ENCODE data around the gene P2RX2. TPM values are rescaled to one million over a fixed set of nuclear protein-coding genes. Genes with fewer than 3 reads are reported as not detected.

P2RX2 gene
- total and polyA plus RNA-seq, 12 donors, result not detected

- intact Hi-C loops (cut with DNase I), result no loop called here
- peak overlapping the region; percentile 4 to 64 (median 54) for H3K4me3 ChIP-seq
- peaks cover 0 to 89% (median 50%) of the 10 kb centered on the region in 7 donors for H3K27me3 ChIP-seq
- WGBS, 2 donors, result 32 to 33% methylated on average over 60 to 67 of the region's 67 CpGs
- no peaks in the 10 kb centered on the region for H3K9me3 ChIP-seq
- peak; percentile 14 to 77 (median 48) for ATAC-seq
- DNase-seq, result no peak
- no peak for TF ChIP-seq CTCF (IDR thresholded peaks at IDR 0.05)
- no peaks in the 10 kb centered on the region for H3K36me3 ChIP-seq
- H3K27ac ChIP-seq, result peak overlapping the region; percentile 61 to 90 (median 87)
- peaks cover 0 to 47% (median 27%) of the 10 kb centered on the region in 9 donors for H3K4me1 ChIP-seq
These were observed 15.1 kb upstream of the P2RX2 start for GRCh38 chr12:132603240-132604150.

- intact Hi-C loops (cut with DNase I), result no loop called here
- H3K27ac ChIP-seq, result peak overlapping the region; percentile 61 to 90 (median 87)
- H3K4me1 ChIP-seq, result peaks cover 0 to 43% (median 27%) of the 10 kb centered on the region in 9 donors
- peaks cover 0 to 91% (median 50%) of the 10 kb centered on the region in 7 donors for H3K27me3 ChIP-seq
- 26 to 30% methylated on average over 26 of the region's 26 CpGs for WGBS, 2 donors
- DNase-seq, result peak; percentile 58 to 74
- ATAC-seq, result peak; percentile 56 to 84 (median 79)
- H3K9me3 ChIP-seq, result no peaks in the 10 kb centered on the region
- peak overlapping the region in 9 of 10 donors; percentile 39 to 64 (median 56) for H3K4me3 ChIP-seq
- H3K36me3 ChIP-seq, result no peaks in the 10 kb centered on the region
- TF ChIP-seq CTCF (IDR thresholded peaks at IDR 0.05), result no peak
These were observed 14.4 kb upstream of the P2RX2 start for GRCh38 chr12:132604151-132604618.

- ATAC-seq (no peak), DNase-seq (no peak)
- H3K27me3 ChIP-seq, result peaks cover 0 to 91% (median 55%) of the 10 kb centered on the region in 7 donors
- H3K36me3 ChIP-seq, result no peaks in the 10 kb centered on the region
- WGBS, 2 donors, result 77 to 84% methylated on average over 16 of the region's 16 CpGs
- H3K4me3 ChIP-seq, result peak overlapping the region in 4 of 10 donors; percentile 39 to 64 (median 58)
- H3K27ac ChIP-seq, result peak overlapping the region in 1 of 10 donors; percentile 88
- H3K4me1 ChIP-seq, result peaks cover 0 to 42% (median 27%) of the 10 kb centered on the region in 9 donors
- intact Hi-C loops (cut with DNase I), result no loop called here
- H3K9me3 ChIP-seq, result no peaks in the 10 kb centered on the region
- no peak for TF ChIP-seq CTCF (IDR thresholded peaks at IDR 0.05)
These were observed 13.7 kb upstream of the P2RX2 start for GRCh38 chr12:132604668-132605441.

- intact Hi-C loops (cut with DNase I), result no loop called here
- ATAC-seq, result no peak
- WGBS, 2 donors, result 82 to 86% methylated on average over 18 of the region's 18 CpGs
- peaks cover 0 to 91% (median 65%) of the 10 kb centered on the region in 7 donors for H3K27me3 ChIP-seq
- TF ChIP-seq CTCF (IDR thresholded peaks at IDR 0.05), result no peak
- no peak for DNase-seq
- H3K4me3 ChIP-seq, result no peak overlapping the region
- H3K27ac ChIP-seq, result no peak overlapping the region
- H3K4me1 ChIP-seq, result peaks cover 0 to 37% (median 18%) of the 10 kb centered on the region in 9 donors
- H3K36me3 ChIP-seq, result no peaks in the 10 kb centered on the region
- no peaks in the 10 kb centered on the region for H3K9me3 ChIP-seq
These were observed 12.7 kb upstream of the P2RX2 start for GRCh38 chr12:132605892-132606291.
